WERI-Rb-1 (cell line): ENCODE data around the gene NUPR1.

Source experiments
- DNase-seq: peaks from one replicate; pipeline ENCODE4 v3.0.0-alpha.2; 2020
- H3K27ac ChIP-seq: fragments of 250-450 bp; sonication (Bioruptor Pico); 2 replicates; pipeline ENCODE4 v1.5.1; 2020; ENCODE audit warnings: mild to moderate bottlenecking, moderate library complexity
- H3K27me3 ChIP-seq: fragments of 250-450 bp; sonication (Bioruptor Pico); 2 replicates; pipeline ENCODE4 v1.5.1; 2021; ENCODE audit warnings: mild to moderate bottlenecking, low read depth, moderate library complexity; ENCODE audit not compliant: insufficient read depth, severe bottlenecking
- H3K36me3 ChIP-seq: fragments of 250-450 bp; sonication (Bioruptor Pico); 2 replicates; pipeline ENCODE4 v1.5.1; 2020; ENCODE audit warnings: mild to moderate bottlenecking, moderate library complexity
- H3K4me3 ChIP-seq: 2 replicates; pipeline ENCODE4 v1.5.1; 2011; ENCODE audit warnings: low read depth, mild to moderate bottlenecking, control low read depth, low read length
- H3K9me3 ChIP-seq: fragments of 250-450 bp; sonication (Bioruptor Pico); 2 replicates; pipeline ENCODE4 v1.5.1; 2021; ENCODE audit warnings: mild to moderate bottlenecking, moderate library complexity; ENCODE audit not compliant: severe bottlenecking
- TF ChIP-seq, protein P1 (sequence below): IDR thresholded peaks from 2 replicates; pipeline ENCODE4 v1.5.1; 2011; ENCODE audit warnings: low read depth, mild to moderate bottlenecking, control low read depth, inconsistent platforms, low read length

Gene NUPR1

DNA sequence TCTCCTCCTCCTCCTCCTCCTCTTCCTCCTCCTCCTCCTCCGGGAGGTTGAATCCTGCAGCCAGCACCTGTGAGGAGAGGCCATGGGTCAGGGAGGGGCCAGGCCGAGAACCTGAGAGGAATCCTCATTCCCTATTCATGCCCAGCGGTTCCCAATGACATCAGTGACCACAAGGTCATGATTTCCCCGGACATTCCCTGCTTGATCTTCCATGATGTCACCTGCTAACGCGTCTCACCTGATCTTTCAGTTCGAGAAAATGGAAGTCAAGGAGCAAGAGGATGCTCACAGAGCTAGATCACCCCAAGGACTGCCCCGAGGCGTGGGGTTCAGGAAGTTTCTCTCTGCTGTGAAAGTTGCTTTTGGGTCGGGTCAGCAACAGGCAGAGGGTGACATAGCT lies 38.9 kb downstream of the NUPR1 start:
- no peaks in the 10 kb centered on the region for H3K36me3 ChIP-seq
- H3K27me3 ChIP-seq, result no peaks in the 10 kb centered on the region
- H3K9me3 ChIP-seq, result no peaks in the 10 kb centered on the region
- no peak overlapping the region for H3K27ac ChIP-seq
- no peak overlapping the region for H3K4me3 ChIP-seq
- TF ChIP-seq, protein P1, sequence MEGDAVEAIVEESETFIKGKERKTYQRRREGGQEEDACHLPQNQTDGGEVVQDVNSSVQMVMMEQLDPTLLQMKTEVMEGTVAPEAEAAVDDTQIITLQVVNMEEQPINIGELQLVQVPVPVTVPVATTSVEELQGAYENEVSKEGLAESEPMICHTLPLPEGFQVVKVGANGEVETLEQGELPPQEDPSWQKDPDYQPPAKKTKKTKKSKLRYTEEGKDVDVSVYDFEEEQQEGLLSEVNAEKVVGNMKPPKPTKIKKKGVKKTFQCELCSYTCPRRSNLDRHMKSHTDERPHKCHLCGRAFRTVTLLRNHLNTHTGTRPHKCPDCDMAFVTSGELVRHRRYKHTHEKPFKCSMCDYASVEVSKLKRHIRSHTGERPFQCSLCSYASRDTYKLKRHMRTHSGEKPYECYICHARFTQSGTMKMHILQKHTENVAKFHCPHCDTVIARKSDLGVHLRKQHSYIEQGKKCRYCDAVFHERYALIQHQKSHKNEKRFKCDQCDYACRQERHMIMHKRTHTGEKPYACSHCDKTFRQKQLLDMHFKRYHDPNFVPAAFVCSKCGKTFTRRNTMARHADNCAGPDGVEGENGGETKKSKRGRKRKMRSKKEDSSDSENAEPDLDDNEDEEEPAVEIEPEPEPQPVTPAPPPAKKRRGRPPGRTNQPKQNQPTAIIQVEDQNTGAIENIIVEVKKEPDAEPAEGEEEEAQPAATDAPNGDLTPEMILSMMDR, result no peak
- no peak for DNase-seq

DNA sequence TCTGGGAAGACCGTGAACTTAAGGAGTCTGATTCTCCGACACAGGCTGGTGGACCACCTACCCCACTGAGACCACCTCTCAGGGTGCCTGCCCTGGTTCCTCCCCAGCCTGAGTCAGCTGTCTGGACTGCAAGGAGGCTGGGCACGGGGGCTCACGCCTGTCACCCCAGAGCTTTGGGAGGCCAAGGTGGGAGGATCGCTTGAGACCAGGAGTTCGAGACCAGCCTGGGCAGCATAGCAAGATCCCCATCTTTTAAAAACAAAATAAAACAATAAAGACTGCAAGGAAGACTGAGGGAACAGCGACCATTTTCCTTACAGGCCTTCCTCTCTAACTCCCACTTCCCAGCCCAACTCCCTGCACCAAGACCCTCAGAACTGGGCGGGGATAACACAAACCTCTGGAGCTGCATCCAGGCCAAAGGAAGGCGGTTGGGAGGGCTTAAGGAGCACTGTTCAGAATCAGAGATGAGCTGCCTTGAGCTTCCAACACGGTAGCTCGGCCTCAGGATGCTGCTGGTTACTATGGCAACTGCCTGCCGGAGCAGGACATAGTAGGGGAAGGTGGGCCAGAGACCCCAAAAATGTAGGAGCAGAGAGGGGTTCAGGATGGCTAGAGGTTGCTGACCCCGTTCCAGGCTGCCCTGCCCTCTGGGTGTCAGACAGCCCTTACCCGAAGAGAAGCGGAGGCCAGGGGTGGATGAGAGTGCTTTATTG lies 40.0 kb downstream of the NUPR1 start:
- H3K27me3 ChIP-seq, result no peaks in the 10 kb centered on the region
- no peaks in the 10 kb centered on the region for H3K36me3 ChIP-seq
- H3K4me3 ChIP-seq, result no peak overlapping the region
- no peak for DNase-seq
- no peaks in the 10 kb centered on the region for H3K9me3 ChIP-seq
- TF ChIP-seq, protein P1, result no peak
- H3K27ac ChIP-seq, result no peak overlapping the region

DNA sequence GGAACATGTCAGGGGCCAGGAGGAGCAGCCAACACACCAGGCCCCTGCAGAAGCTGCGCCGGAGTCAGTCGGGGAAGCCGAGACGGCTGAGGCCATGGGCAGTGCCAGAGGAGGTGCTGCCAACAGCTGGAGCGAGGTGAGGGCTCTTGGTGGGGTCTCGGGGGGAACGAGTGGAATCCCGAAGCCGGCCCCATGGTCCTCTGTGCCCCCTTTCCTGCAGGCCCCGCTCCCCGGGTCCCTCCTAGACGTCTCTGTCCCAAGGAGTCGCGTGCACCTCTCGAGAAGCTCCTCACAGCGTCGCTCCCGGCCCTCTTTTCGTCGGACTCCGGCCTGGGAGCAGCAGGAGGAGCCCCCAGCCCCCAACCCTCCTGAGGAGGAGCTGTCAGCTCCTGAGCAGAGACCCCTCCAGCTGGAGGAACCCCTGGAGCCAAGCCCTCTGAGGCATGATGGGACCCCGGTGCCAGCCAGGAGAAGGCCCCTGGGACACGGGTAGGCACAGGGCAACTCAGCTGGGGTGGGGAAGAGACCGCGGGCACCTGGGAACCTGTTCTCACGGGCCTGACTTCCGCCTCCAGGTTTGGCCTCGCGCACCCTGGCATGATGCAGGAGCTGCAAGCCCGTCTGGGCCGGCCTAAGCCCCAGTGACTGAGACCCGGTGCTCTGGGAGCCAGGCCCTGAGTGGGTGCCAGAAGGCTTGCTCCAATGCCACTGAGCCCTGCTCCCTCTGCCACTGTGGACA lies 40.7 kb downstream of the NUPR1 start:
- no peaks in the 10 kb centered on the region for H3K9me3 ChIP-seq
- H3K4me3 ChIP-seq, result no peak overlapping the region
- no peak overlapping the region for H3K27ac ChIP-seq
- TF ChIP-seq, protein P1, result no peak
- H3K27me3 ChIP-seq, result no peaks in the 10 kb centered on the region
- DNase-seq, result no peak
- H3K36me3 ChIP-seq, result no peaks in the 10 kb centered on the region

DNA sequence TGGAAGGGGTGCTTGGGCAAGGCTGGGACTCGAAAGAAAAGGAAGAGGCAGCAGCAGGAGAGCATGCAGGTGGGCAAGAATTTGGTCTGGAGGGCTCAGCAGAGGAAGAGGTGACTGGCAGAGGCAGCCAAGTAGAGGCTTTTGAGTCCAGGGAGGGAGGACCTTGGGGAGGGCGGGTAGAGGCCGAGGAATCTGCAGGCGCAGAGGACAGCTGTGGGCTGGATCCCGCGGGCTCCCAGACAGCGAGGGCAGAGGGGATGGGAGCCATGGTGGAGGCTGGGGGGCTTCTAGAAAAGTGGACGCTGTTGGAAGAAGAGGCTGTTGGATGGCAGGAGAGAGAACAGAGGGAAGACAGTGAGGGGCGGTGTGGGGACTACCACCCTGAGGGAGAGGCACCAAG lies 41.4 kb downstream of the NUPR1 start:
- DNase-seq, result no peak
- Histone ChIP-seq H3K27ac (no peak overlapping the region), H3K9me3 (no peaks in the 10 kb centered on the region), H3K27me3 (no peaks in the 10 kb centered on the region), H3K36me3 (no peaks in the 10 kb centered on the region), H3K4me3 (no peak overlapping the region)
- TF ChIP-seq, protein P1, result no peak

DNA sequence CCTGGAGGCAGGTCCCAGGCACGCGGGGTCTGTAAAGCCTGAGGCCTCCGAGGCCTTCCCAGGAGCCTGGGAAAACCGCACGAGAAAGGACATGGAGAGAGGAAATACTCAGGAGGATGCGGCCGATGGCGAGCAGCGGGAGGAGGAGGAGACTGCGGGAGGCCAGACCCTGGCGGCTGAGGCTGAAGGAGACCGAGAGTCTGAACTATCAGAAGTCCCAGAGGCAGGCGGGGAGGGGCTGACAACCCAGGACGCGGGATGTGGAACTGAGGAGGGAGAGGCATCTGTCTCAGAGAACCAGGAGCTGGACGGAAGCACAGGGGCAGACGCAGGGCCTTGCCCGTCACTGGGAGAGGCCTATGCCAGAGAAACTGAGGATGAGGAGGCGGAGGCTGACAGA lies 41.9 kb downstream of the NUPR1 start:
- no peaks in the 10 kb centered on the region for H3K36me3 ChIP-seq
- H3K27ac ChIP-seq, result no peak overlapping the region
- H3K4me3 ChIP-seq, result no peak overlapping the region
- no peak for DNase-seq
- TF ChIP-seq, protein P1, result no peak
- no peaks in the 10 kb centered on the region for H3K27me3 ChIP-seq
- no peaks in the 10 kb centered on the region for H3K9me3 ChIP-seq
